Measurements from ENCODE around the gene TEX44. TPM values are rescaled to one million over a fixed set of nuclear protein-coding genes. Genes with fewer than 3 reads are reported as not detected.

Gene TEX44
- total RNA-seq, 2 donors from 2014 or later = not detected

DNA sequence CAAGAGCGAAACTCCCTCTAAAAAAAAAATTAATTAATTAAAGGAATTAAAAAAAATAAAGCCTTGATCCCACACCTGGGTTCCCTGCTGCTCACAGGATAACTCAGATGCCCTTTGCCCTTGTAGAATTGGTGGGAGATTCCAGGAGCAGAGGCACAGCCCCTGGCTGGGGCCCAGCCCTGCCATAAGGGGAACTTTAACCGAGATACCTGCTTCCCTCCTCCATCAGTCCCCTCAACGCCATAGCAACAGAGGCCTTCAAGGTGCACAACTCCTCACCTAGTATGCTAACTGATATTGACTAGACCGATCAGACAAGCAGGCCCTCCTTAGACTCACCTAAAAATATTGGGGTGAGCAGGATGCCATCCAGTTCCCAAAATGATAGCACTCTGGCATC is 23.6 kb downstream of the TEX44 start:
- no peaks in the 10 kb centered on the region for H3K27me3 Mint-ChIP-seq
- ATAC-seq (no peak), DNase-seq (no peak)
- peaks cover 21% of the 10 kb centered on the region for H3K4me1 Mint-ChIP-seq
- no peaks in the 10 kb centered on the region for H3K9me3 ChIP-seq (ENCODE audit: control insufficient read depth, low read length, poor library complexity, severe bottlenecking)
- H3K27ac Mint-ChIP-seq = peak overlapping the region; percentile 49
- H3K36me3 Mint-ChIP-seq (ENCODE audit: low read depth) = no peaks in the 10 kb centered on the region
- H3K4me3 Mint-ChIP-seq = peak overlapping the region; percentile 36

GRCh38 chr2:231617059-231617926 is 24.6 kb downstream of the TEX44 start:
- no peaks in the 10 kb centered on the region for H3K9me3 ChIP-seq (ENCODE audit: control insufficient read depth, low read length, poor library complexity, severe bottlenecking)
- Mint-ChIP-seq H3K4me1 (peaks cover 26% of the 10 kb centered on the region), H3K27me3 (no peaks in the 10 kb centered on the region), H3K4me3 (no peak overlapping the region), H3K27ac (peak overlapping the region; percentile 49), H3K36me3 (ENCODE audit: low read depth) (no peaks in the 10 kb centered on the region)
- ATAC-seq (no peak), DNase-seq (no peak)

- ATAC-seq (peak; percentile 54), DNase-seq (no peak)
- Mint-ChIP-seq H3K27ac (peak overlapping the region; percentile 74), H3K27me3 (no peaks in the 10 kb centered on the region), H3K36me3 (ENCODE audit: low read depth) (no peaks in the 10 kb centered on the region), H3K4me1 (peaks cover 16% of the 10 kb centered on the region), H3K4me3 (peak overlapping the region; percentile 47)
- H3K9me3 ChIP-seq (ENCODE audit: control insufficient read depth, low read length, poor library complexity, severe bottlenecking) = no peaks in the 10 kb centered on the region
Measured at GRCh38 chr2:231621051-231621879, 28.6 kb downstream of the TEX44 start.

GRCh38 chr2:231622963-231623362 is 30.3 kb downstream of the TEX44 start:
- Mint-ChIP-seq H3K36me3 (ENCODE audit: low read depth) (no peaks in the 10 kb centered on the region), H3K4me1 (peaks cover 17% of the 10 kb centered on the region), H3K4me3 (no peak overlapping the region), H3K27me3 (no peaks in the 10 kb centered on the region), H3K27ac (no peak overlapping the region)
- ATAC-seq (no peak), DNase-seq (no peak)
- no peaks in the 10 kb centered on the region for H3K9me3 ChIP-seq (ENCODE audit: control insufficient read depth, low read length, poor library complexity, severe bottlenecking)

DNA sequence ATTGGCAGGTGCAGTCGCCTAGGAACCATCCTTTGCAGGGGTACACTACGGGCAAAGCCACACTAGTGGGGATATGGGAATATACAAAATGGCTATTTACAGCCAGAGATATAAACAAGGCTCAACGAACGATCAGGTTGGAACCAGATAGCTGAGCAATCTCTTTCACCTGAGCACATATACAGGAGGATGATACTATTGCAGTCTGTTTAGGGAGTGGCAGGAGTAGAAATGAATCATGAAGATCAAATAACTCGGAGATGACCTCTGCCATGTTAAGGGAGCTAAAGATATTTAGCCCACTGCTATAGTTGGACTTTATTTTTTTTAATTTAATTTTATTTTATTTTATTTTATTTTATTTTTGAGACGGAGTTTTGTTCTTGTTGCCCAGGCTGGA is 33.8 kb downstream of the TEX44 start:
- ATAC-seq = no peak
- DNase-seq = no peak
- H3K27me3 Mint-ChIP-seq = no peaks in the 10 kb centered on the region
- no peaks in the 10 kb centered on the region for H3K9me3 ChIP-seq (ENCODE audit: control insufficient read depth, low read length, poor library complexity, severe bottlenecking)
- no peak overlapping the region for H3K27ac Mint-ChIP-seq
- H3K36me3 Mint-ChIP-seq (ENCODE audit: low read depth) = no peaks in the 10 kb centered on the region
- no peak overlapping the region for H3K4me3 Mint-ChIP-seq
- H3K4me1 Mint-ChIP-seq = peaks cover 14% of the 10 kb centered on the region

GRCh38 chr2:231627384-231628120 is 34.9 kb downstream of the TEX44 start:
- H3K9me3 ChIP-seq (ENCODE audit: control insufficient read depth, low read length, poor library complexity, severe bottlenecking) = no peaks in the 10 kb centered on the region
- H3K36me3 Mint-ChIP-seq (ENCODE audit: low read depth) = no peaks in the 10 kb centered on the region
- peak overlapping the region; percentile 25 for H3K4me3 Mint-ChIP-seq
- ATAC-seq = no peak
- peaks cover 6% of the 10 kb centered on the region for H3K4me1 Mint-ChIP-seq
- H3K27ac Mint-ChIP-seq = no peak overlapping the region
- no peak for DNase-seq
- no peaks in the 10 kb centered on the region for H3K27me3 Mint-ChIP-seq

DNA sequence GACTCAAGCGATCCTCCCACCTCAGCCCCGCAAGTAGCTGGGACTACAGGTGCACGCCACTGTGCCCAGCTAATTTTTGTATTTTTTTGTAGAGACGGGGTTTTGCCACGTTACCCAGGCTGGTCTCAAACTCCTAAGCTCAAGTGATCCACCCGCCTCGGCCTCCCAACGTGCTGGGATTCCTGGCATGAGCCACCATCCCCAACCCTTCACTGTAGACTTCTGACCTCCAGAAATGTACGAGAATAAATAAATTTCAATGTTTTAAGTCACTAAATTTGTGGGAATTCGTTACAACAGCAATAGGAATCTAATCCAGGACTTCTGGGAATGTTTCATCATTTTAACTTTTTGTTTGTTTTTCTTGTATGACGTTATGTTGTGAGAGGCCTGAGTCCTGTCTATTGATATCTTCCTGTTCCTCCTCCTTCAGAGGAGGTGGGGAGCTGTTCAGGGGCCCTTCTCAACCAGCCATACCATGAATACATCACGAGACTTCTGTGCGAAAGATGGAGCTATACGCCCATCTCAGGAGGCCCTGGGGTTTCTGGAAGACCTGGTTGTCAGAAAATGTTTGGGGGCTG is 40.0 kb downstream of the TEX44 start:
- no peak overlapping the region for H3K4me3 Mint-ChIP-seq
- peaks cover 7% of the 10 kb centered on the region for H3K4me1 Mint-ChIP-seq
- H3K9me3 ChIP-seq (ENCODE audit: control insufficient read depth, low read length, poor library complexity, severe bottlenecking) = no peaks in the 10 kb centered on the region
- no peaks in the 10 kb centered on the region for H3K36me3 Mint-ChIP-seq (ENCODE audit: low read depth)
- DNase-seq = no peak
- H3K27ac Mint-ChIP-seq = no peak overlapping the region
- no peaks in the 10 kb centered on the region for H3K27me3 Mint-ChIP-seq
- no peak for ATAC-seq

DNA sequence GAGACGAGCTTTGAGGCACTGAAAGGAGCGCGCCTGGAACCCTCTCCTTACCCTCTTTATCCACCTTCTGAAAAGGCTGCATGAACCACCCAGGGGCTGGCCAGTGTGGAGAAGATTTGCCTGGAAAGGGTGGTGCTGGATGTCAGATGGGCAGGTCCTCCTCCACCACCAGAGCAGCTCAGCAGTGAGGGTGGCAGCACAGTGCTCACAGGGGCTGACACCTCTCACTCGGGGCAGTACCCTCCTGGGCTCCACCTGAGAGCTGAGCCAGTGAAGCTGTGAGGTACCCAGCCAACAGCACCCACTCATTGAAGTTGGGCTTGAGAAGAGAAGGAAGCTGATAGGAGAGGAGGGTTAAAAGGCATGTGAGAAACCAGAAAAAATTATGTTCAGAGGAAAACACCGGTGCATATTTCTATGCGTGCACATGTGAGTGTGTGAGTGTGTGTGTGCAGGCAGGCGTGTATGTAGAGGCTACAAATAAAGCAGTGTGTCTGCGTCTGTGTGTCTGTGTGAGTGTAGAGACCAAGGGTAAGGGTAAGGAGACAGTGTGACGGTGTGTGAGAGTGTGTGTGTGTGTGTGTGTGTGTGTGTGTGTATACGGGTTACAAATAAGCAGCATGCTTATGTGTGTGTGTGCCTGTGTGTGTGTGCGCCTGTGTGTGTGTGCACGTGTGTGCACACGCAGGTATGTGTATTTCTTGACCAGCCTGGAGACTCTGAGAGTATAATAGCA is 40.7 kb downstream of the TEX44 start:
- Mint-ChIP-seq H3K36me3 (ENCODE audit: low read depth) (no peaks in the 10 kb centered on the region), H3K27ac (peak overlapping the region; percentile 47), H3K27me3 (no peaks in the 10 kb centered on the region), H3K4me1 (peaks cover 4% of the 10 kb centered on the region), H3K4me3 (no peak overlapping the region)
- DNase-seq (no peak), ATAC-seq (no peak)
- H3K9me3 ChIP-seq (ENCODE audit: control insufficient read depth, low read length, poor library complexity, severe bottlenecking) = no peaks in the 10 kb centered on the region

DNA sequence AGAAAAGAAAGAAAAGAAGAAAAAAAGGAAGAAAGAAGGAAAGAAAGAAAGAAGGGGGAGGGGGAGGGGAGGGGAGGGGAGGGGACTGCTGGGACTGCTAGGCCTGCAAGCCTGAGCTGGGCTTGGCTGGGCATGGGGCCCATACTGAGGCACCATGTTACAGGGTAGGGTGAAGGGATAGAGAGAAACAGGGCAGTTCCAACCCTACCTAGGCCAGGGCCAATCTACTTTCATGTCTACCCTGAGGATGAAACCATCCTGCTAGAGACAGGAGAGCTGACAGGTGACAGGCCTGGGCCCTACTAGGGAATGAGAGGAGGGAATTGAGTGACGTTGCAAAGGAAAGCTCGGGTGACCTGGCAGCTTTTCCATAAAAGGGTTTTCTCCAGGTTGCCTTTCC is 41.7 kb downstream of the TEX44 start:
- ATAC-seq (no peak), DNase-seq (no peak)
- Mint-ChIP-seq H3K4me1 (peaks cover 2% of the 10 kb centered on the region), H3K27me3 (no peaks in the 10 kb centered on the region), H3K36me3 (ENCODE audit: low read depth) (no peaks in the 10 kb centered on the region), H3K27ac (no peak overlapping the region), H3K4me3 (no peak overlapping the region)
- H3K9me3 ChIP-seq (ENCODE audit: control insufficient read depth, low read length, poor library complexity, severe bottlenecking) = no peaks in the 10 kb centered on the region

GRCh38 chr2:231634951-231635875 is 42.5 kb downstream of the TEX44 start:
- no peak for ATAC-seq
- peak overlapping the region; percentile 16 for H3K27ac Mint-ChIP-seq

DNA sequence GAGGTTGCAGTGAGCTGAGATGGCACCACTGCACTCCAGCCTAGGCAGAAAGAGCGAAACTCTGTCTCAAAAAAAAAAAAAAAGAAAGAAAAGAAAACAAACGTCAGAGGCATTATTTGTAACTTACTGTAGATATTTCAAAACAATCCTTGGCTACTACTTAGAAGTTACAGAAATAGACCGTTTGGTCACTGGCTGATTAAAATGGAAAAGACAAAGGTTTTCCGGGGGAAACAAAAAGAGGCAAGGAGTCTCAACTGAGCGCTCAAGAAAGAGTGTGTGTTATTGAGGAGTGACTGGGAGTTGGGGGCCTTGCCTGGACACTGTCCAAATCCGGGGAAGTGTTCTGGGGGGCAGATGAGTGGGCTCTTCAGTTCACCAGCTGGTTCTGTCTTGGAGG is 47.6 kb downstream of the TEX44 start:
- Mint-ChIP-seq H3K4me1 (peaks cover 9% of the 10 kb centered on the region), H3K27ac (peak overlapping the region; percentile 74), H3K36me3 (ENCODE audit: low read depth) (no peaks in the 10 kb centered on the region), H3K4me3 (no peak overlapping the region), H3K27me3 (no peaks in the 10 kb centered on the region)
- H3K9me3 ChIP-seq (ENCODE audit: control insufficient read depth, low read length, poor library complexity, severe bottlenecking) = no peaks in the 10 kb centered on the region
- DNase-seq (no peak), ATAC-seq (no peak)

More at GRCh38 chr2:231634951-231635875, 42.5 kb downstream of the TEX44 start:
- Mint-ChIP-seq H3K27me3 (no peaks in the 10 kb centered on the region), H3K4me1 (peaks cover 2% of the 10 kb centered on the region), H3K36me3 (ENCODE audit: low read depth) (no peaks in the 10 kb centered on the region), H3K4me3 (no peak overlapping the region)
- H3K9me3 ChIP-seq (ENCODE audit: control insufficient read depth, low read length, poor library complexity, severe bottlenecking) = no peaks in the 10 kb centered on the region
- no peak for DNase-seq
